Left lung (tissue), 14 donors: Measurements from ENCODE around the gene MYT1. TPM values are rescaled to one million over a fixed set of nuclear protein-coding genes. Genes with fewer than 3 reads are reported as not detected.
"Not testable (repeated sequence)": the region's sequence is repeated elsewhere in the genome, so short reads cannot be mapped to it uniquely, and the experiment has no call there.

Experiments
- ATAC-seq: fragments of 200-7000 bp; cut with Tn5 transposase; one replicate; pipeline ENCODE4 v1.9.1; 2020; ENCODE audit warnings: moderate library complexity
- DNase-seq, 4 donors: peaks; one replicate each; pipeline ENCODE4 v3.0.0-alpha.2; 2013 to 2020
- H3K27ac ChIP-seq, 2 donors: fragments of 200-600 bp; sonication (generic) in 1 of 2; one replicate each; pipeline versions ENCODE4 v1.5.0 to v1.8.0; 2020 to 2021
- H3K27me3 ChIP-seq, 2 donors: fragments of 200-600 bp; sonication (generic) in 1 of 2; one replicate each; pipeline versions ENCODE4 v1.5.0 to v1.8.0; 2020 to 2021
- H3K36me3 ChIP-seq, 2 donors: fragments of 200-600 bp; sonication (generic) in 1 of 2; one replicate each; pipeline versions ENCODE4 v1.5.0 to v1.8.0; 2020 to 2021
- H3K4me1 ChIP-seq, 2 donors: fragments of 200-600 bp; one replicate each; pipeline ENCODE4 v1.8.0; 2021
- H3K4me3 ChIP-seq, 2 donors: fragments of 200-600 bp; sonication (generic) in 1 of 2; one replicate each; pipeline versions ENCODE4 v1.5.0 to v1.8.0; 2020 to 2021; ENCODE audit warnings: mild to moderate bottlenecking in 1 of 2
- H3K9me3 ChIP-seq, 2 donors: fragments of 200-600 bp; sonication (generic) in 1 of 2; one replicate each; pipeline versions ENCODE4 v1.5.0 to v1.8.0; 2020 to 2021
- intact Hi-C, 2 donors: fragments of 100-400 bp; cut with DNase I; formaldehyde crosslinking; loops; one replicate each; pipeline versions ENCODE4 v1.11.2 to v1.14.2; 2022
- long read RNA-seq, 12 donors: library from polyadenylated mRNA in 2 of 12; unstranded in 2 of 12; transcript quantifications; one replicate each; pipeline ENCODE4 v2.0.0 and lab custom pipeline, GENCODE V29; 2019 to 2026
- polyA plus RNA-seq, 6 donors: library from polyadenylated mRNA; unstranded; fragments of 120-200 nt; gene quantifications; one replicate each; pipeline ENCODE4 v1.2.1, GENCODE V29; 2013; ENCODE audit not compliant: insufficient read length in 6 of 6
- total RNA-seq, 2 donors: library from RNA; stranded (reverse); fragmentation: NEBNext Ultra II Directional; extraction: Animal tissue kit (Norgen Biotek cat#: 25700); gene quantifications; one replicate each; pipeline ENCODE4 v1.2.1, GENCODE V29; 2021
- TF ChIP-seq, protein P1 (sequence below), 2 donors: fragments of 200-600 bp; sonication (generic) in 1 of 2; IDR thresholded peaks; one replicate each; pipeline versions ENCODE4 v1.5.0 to v1.8.0; 2021; ENCODE audit warnings: antibody characterized with exemption in 2 of 2
- donor health status: DM: no; HTN: yes; CAD: no.
- donor health status: DM: no; HTN: no; CAD: no.

The MYT1 gene
- total RNA-seq (not detected), polyA plus RNA-seq (under 1 TPM; 0.26 to 0.42 (median 0.32) TPM)
- long read RNA-seq, donor 1: 0 reads
- long read RNA-seq, donor 2: 0 reads
- long read RNA-seq, donor 3: 0 reads
- long read RNA-seq, donor 4: 0 reads
- long read RNA-seq, donor 5: 0 reads
- long read RNA-seq, donor 6: 0 reads
- long read RNA-seq, donor 7: 0 reads
- long read RNA-seq, donor 8: 0 reads
- long read RNA-seq, donor 9: 0 reads
- long read RNA-seq, donor 10: 0 reads
- long read RNA-seq, donor 11, partial matches to known transcripts: 0 of 2 reads
- long read RNA-seq, donor 11, other reads (novel, unspliced or antisense): 0 of 2 reads
- long read RNA-seq, donor 12: 0 reads

DNA sequence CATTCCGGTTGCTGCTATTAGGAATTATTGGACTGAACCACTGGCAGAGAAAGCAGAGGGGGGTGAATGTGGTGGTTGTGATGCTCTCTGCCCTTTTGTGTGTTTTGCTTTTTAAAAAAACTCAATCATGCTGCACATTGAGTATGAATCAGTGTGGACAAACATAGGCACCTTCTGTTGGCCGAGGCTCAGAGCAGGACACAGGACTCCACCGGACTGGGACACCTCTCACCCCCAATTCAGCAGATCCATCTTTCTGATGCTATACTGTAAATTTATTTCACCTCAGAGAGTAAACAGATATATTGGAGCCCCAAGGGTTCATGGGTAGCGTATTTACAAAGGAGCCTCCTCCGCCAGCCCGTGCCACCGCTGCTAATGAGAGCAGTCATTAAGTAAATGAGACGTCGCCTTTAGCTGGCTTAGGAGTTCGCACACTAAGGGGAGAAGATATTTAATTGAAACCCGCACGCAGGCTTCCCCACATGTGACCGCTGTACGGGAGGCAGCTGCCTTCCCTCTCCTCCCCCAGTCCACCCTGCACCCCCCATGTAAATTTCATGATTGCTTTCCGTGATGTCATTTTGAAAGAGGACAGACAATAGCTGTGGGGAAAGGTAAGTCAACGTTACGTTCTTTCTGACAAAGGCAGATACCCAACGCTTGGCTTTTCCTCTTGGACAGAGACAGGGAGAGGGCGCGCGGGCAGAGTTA lies at the start of gene MYT1:
Gene MYT1, plus strand, starts transcription at position 330 of the 714 bp plus-strand sequence. CDS start 34,410 bp downstream, outside the sequence.
- H3K9me3 ChIP-seq: no peaks in the 10 kb centered on the region
- H3K4me1 ChIP-seq: no peaks in the 10 kb centered on the region
- DNase-seq: no peak
- H3K4me3 ChIP-seq: no peak within 1 kb of the TSS
- intact Hi-C loops: no loop called here
- peaks cover 42 to 100% of the 10 kb centered on the region in 2 donors for H3K27me3 ChIP-seq
- TF ChIP-seq, protein P1, sequence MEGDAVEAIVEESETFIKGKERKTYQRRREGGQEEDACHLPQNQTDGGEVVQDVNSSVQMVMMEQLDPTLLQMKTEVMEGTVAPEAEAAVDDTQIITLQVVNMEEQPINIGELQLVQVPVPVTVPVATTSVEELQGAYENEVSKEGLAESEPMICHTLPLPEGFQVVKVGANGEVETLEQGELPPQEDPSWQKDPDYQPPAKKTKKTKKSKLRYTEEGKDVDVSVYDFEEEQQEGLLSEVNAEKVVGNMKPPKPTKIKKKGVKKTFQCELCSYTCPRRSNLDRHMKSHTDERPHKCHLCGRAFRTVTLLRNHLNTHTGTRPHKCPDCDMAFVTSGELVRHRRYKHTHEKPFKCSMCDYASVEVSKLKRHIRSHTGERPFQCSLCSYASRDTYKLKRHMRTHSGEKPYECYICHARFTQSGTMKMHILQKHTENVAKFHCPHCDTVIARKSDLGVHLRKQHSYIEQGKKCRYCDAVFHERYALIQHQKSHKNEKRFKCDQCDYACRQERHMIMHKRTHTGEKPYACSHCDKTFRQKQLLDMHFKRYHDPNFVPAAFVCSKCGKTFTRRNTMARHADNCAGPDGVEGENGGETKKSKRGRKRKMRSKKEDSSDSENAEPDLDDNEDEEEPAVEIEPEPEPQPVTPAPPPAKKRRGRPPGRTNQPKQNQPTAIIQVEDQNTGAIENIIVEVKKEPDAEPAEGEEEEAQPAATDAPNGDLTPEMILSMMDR (IDR thresholded peaks at IDR 0.05): no peak
- no peak within 1 kb of the TSS for H3K27ac ChIP-seq
- no peak for ATAC-seq
- no peaks in the 10 kb centered on the region for H3K36me3 ChIP-seq

DNA sequence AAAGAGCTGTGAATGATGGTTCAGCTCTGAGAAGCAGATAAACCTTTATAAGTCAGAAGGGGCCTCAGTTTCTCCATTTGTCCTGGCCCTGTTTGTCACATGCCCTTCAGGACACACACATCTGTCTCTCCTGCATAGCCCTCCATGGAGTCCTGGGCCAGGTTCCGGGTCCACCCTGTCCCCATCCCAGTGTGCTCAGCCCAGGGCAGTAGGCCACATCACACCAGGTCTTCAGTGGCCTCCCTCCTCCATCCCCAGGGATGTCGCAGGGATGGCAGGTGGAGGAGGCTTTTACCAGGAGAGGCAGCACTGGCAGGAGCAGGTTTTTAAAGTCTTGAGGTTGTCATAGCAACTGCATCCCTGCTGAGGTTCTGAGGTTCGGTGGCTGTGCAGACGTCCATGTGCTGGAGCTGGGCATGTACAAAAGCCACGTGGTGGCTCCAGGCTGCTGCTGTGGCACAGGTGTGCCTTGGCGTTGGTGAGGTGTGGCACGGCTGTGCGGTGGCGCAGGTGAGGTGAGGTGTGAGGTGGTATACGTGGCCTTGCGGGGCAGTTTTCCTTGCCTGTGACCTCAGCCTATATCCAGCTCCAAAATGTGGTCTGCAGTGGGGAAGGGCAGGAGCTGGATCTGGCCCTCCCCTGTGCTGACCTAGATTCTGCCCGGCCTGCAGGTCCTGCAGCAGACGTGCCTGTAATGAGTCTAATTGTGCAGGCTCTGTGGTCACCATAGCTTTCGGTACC lies 48.9 kb upstream of the MYT1 start:
- intact Hi-C loops: no loop called here
- Histone ChIP-seq H3K9me3 (no peaks in the 10 kb centered on the region), H3K4me1 (peaks cover 0 to 8% of the 10 kb centered on the region in 2 donors), H3K4me3 (no peak overlapping the region), H3K36me3 (no peaks in the 10 kb centered on the region), H3K27ac (no peak overlapping the region), H3K27me3 (no peaks in the 10 kb centered on the region)
- TF ChIP-seq, protein P1 (IDR thresholded peaks at IDR 0.05): no peak
- ATAC-seq (no peak), DNase-seq (peak in 2 of 4 donors; percentile 18 to 53)

DNA sequence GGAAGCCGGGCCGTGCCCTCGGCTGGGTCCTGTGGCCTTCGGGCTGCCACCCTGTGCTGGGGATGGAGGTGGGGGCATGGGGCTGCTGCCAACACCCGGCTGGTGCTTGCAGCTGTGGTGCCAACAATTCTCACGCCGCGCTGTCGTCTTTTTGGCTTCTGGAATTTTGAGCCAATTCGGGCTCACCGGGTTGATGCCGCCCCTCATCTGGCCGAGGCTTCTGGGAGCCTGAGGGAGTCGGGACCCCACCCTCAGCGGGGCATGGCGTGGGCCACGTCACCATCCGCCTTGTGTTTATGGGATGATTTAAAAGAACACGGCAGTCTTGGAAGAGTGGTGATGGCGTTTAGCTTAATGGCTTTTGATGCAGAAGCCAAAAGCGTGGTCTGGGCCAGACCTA lies 48.2 kb upstream of the MYT1 start:
- H3K36me3 ChIP-seq: no peaks in the 10 kb centered on the region
- peaks cover 0 to 11% of the 10 kb centered on the region in 2 donors for H3K4me1 ChIP-seq
- DNase-seq (peak in 2 of 4 donors; percentile 19 to 70), ATAC-seq (no peak)
- no peak overlapping the region for H3K27ac ChIP-seq
- intact Hi-C loops: no loop called here
- H3K4me3 ChIP-seq: no peak overlapping the region
- TF ChIP-seq, protein P1 (IDR thresholded peaks at IDR 0.05): no peak
- H3K9me3 ChIP-seq: no peaks in the 10 kb centered on the region
- H3K27me3 ChIP-seq: peaks cover 0 to 4% of the 10 kb centered on the region in 2 donors

DNA sequence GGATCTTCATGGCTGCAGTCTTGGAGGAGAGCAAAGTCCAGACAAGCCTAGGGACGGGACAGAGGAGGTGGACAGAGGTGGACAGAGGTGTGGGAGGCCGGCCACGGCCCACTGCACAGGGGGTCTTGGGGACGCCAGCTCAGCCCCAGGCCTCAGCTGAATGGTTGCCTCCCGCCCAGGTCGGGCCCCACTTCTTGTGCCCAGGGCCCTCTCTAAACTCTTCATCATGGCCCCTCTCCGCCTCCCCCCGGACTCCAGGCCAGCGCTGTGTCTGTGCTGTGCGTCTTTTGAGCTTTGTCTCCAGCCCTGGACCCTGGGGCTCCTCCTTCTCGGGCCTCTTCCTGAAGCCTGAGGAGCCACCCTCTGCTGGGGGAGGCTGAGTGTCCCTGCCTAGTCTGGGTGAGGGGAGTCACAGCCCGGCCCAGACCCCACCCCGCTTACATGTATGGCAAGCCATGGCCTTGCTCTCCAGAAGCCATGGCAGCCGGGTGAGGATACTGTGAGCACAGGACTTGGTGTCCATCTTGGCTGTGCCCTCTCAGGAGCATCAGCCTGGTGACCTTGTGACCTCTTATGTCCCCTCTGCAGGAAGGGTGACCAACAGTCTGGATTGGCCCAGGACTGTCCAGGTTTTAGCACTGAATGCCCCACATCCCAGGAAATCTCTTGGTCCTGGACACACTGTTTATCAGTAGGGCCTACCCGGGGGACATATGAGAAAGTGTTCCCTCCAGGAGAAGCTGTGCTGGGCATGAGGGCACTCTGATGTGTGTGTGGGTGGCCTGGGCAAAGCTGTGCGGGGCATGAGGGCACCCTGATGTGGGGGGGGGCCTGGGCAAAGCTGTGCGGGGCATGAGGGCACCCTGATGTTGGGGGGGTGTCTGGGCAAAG lies 47.5 kb upstream of the MYT1 start:
- Histone ChIP-seq H3K36me3 (no peaks in the 10 kb centered on the region), H3K27me3 (peaks cover 0 to 11% of the 10 kb centered on the region in 2 donors), H3K27ac (no peak overlapping the region), H3K9me3 (no peaks in the 10 kb centered on the region), H3K4me3 (no peak overlapping the region), H3K4me1 (peaks cover 0 to 11% of the 10 kb centered on the region in 2 donors)
- TF ChIP-seq, protein P1 (IDR thresholded peaks at IDR 0.05): no peak
- intact Hi-C loops: no loop called here
- ATAC-seq (no peak), DNase-seq (peak in 2 of 4 donors; percentile 22 to 63)

DNA sequence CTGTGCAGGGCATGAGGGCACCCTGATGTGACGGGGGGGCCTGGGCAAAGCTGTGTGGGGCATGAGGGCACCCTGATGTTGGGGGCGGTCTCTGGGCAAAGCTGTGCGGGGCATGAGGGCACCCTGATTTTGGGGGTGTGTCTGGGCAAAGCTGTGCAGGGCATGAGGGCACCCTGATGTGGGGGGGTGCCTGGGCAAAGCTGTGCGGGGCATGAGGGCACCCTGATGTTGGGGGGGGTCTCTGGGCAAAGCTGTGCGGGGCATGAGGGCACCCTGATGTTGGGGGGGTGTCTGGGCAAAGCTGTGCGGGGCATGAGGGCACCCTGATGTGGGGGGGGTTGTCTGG lies 46.8 kb upstream of the MYT1 start:
- ATAC-seq, intact Hi-C loops, H3K27ac ChIP-seq, H3K36me3 ChIP-seq, DNase-seq, H3K9me3 ChIP-seq, H3K4me3 ChIP-seq: not testable (repeated sequence)
- peaks cover 0 to 11% of the 10 kb centered on the region in 2 donors for H3K4me1 ChIP-seq
- H3K27me3 ChIP-seq: peaks cover 0 to 17% of the 10 kb centered on the region in 2 donors
